Activated CD4-positive, alpha-beta T cell treated with anti-CD3 and anti-CD28 coated beads, Interleukin-2, amount 50 U/mL, for 4 hours (primary cell): ENCODE measurements around the gene MPP1.
A peak's percentile ranks its signal among the peaks of the same experiment; 100 is the strongest.
"Not testable (repeated sequence)": the region's sequence is repeated elsewhere in the genome, so short reads cannot be mapped to it uniquely, and the experiment has no call there.

ENCODE experiments used
- DNase-seq, 2 experiments: peaks; one replicate each; pipeline ENCODE4 v3.0.0-alpha.2; 2020

The MPP1 gene

DNA sequence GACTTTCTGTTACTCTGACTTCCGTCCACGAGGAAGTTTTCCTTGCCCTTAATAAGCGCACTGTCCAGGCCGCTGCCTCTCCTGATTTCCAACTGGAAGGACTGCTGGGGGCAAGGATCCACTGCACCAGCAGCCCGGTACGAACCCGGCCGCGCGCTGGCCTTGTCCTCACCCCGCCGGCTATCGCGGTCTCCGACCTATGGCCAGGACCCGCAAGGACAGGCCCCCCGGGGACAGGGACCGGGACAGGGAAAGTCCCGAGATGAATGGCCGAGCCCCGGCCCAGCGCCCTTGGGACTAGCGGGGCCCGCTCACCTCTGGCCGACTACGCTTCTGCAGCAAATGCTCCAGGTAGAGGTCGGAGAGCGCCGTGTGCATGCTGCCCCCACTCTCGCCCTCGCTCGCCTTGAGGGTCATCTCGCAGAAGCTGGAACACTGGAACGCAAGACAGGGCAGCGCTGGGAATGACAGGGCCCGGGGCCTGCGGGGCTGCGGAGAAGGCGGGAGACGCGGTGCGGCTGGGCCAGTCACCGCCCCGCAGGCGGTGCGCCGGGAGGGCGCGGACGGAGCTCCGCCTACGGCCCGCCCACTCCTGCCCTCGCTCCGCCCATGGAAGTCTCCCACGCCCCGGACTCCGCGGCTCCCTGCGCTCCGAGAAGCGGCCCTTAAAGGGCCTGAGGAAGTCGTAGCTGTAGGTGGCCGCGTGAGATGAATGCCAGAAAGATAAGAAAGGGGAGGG is at the start of gene MPP1:
Gene MPP1, minus strand, starts transcription at position 529 of the 739 bp plus-strand sequence. Its CDS starts 112 bp downstream, at position 417.
- peak; percentile 61 for DNase-seq

DNA sequence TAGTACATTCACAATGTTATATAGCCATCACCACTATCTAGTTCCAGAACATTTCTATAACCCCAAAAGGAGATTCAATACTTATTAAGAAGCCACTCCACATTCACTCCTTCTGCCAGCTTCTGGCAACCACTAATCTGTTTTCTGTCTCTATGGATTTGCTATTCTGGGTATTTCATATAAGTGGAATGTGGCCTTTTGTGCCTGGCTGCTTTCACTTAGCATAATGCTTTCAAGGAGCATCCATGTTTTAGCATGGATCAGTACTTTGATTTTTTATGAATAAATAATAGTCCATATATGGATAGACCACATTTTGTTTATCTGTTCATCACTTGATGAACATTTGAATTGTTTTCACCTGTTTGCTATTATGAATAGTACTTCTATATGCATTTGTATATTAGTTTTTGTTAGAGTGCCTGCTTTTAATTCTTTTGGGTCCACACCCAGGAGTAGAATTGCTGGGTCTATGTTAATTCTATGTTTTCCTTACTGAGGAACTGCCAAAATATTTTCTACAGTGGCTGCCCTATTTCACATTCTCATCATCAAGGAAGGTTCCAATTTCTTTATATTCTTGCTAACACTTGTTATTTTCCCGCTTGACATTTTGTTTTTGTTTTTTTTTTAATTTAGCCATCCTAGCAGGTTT is 45.8 kb upstream of the MPP1 start:
- DNase-seq: no peak

DNA sequence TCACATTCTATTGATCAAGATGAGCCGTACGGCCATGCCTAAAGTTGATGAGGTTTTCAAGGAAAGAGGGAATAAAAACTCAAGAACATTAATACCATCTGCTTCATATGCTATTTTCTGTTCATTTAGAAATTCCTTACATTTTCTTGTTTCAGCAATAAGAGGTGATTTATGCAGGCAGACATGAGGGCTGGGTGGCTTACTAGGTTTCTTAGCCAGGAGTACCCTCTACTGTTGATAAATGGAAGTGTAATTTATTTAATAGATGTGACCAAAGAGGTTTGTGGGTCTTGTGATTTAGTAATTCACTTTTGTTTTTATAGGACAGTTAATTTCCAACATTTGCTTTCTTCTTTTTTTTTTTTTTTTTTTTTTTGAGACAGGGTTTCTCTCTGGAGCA is 35.6 kb upstream of the MPP1 start:
- DNase-seq: no peak

DNA sequence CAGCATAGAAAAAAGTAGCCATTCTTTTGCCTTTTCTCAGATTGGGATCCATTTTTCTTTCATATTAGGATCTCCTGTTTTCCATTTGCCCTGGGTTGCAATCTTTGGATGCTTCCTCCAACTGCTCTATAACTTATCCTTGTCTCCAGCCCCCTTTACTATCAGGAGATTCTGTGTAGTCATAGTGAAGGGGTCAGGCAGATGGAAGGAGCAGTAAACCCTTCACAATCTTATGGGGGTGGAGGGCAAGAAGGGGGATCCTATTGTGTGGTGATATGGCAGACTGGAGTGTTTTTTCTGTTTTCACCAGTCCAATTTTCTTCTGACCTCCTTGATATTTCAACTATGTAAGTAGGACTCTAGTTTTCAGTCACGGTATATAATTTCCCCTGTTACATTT is 30.9 kb upstream of the MPP1 start:
- no peak for DNase-seq

DNA sequence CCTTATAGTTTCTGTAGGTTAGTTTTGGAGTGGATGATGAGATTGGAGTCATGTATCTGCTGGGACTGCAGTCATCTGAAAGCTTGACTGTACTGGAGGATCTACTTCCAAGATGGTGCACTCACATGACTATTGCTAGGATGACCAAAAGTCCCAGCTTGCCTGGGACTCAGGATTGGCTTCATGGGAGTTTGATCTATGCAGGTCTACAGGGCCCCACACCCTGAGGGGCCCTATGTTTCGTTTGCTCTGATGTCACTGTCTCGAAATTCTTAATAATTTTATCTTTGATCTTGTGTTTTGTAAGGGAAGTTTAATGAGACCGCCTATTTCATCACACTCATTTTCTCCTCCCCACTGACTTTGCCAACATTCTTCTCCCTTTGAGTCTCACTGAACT is 29.3 kb upstream of the MPP1 start, which contains the start of gene SMIM9:
Gene SMIM9, minus strand, starts transcription at position 101 of the 400 bp plus-strand sequence. CDS start 3,806 bp downstream, outside the sequence.
- no peak for DNase-seq

DNA sequence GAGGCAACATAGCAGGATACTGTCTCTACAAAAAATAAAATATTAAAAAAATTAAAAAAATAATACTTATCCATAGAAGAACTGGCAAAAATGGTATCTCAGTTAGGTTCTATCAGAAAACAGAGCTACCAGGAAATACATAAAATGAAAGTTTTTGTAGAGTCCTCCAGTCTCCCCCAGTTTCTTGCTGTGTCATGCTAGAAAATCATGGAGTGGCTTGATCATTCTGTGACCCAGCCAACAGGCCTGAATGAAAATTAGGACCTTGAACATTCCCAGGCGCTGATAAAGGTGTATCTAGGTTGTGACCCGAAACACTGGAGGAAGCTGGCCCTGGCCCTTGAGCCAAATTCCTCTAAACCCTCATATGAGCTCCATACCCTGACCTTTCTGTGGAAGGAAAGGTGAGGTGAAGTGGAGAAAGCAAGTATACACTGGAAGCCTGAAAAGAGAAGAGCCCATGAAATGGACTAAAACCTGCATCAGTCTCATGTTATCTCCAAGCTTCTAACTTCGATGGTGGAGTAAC is 28.5 kb upstream of the MPP1 start:
- DNase-seq: no peak

DNA sequence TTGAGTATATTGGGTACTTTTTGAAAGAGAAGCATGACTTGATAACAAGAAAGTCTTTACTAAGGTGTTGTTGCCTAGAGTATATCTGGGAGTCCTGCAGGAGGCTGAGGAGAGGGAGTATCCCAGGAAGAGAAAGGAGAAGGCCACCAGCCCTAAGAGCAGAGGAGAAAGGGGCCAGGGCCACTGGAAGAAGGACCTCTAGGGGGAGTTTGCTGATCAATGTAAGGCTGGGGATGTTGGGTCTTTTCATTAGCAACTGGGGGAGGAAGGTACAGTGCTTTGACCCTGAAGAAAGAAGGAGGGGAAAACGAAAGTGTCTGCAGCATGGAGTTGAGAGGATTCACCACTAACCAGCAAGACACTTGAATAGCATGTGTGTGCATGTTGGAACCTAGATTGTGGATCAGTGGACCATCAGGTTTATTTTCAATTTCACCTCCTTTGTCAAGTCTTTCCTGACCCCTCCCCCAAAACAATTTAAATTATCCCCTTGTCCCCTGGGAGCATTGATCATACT is 24.7 kb upstream of the MPP1 start:
- no peak for DNase-seq

DNA sequence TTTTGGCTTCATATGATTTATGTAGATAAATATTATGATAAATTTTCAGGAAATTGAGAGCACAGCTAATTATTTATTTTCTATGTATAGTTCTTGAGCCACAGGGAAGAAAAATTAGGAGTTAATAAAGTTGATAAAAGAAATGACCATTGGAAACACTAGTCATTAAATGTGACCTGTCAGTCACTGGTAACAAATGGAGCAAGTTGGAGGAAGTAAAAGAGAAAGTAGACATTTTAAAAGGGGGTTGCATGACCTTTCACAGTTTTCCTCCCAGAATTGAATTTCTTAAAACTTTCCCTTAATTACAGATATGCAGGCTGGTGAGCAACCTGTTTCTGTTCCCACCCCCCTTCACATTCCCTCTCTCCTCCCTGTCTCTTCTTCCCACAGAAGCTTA is 23.8 kb upstream of the MPP1 start:
- DNase-seq: no peak

DNA sequence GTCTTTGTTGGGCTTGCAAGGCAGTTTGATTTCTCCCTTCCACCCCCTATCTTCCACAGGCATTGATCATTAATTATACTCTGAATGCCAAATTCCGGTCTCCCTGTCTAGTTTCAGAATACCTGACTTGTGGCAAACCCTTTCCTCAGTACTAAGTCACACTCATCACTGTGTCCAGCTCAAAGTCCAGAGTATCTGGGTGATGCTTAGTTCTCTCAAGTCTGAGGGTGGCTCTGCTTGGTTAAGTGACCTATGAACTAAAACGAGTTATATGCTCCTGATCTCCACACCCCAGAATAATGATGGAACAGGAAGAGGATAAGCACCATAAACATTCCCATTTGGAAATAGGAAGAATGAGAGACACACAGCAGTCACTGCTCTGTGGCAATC is 22.7 kb upstream of the MPP1 start:
- DNase-seq: no peak

DNA sequence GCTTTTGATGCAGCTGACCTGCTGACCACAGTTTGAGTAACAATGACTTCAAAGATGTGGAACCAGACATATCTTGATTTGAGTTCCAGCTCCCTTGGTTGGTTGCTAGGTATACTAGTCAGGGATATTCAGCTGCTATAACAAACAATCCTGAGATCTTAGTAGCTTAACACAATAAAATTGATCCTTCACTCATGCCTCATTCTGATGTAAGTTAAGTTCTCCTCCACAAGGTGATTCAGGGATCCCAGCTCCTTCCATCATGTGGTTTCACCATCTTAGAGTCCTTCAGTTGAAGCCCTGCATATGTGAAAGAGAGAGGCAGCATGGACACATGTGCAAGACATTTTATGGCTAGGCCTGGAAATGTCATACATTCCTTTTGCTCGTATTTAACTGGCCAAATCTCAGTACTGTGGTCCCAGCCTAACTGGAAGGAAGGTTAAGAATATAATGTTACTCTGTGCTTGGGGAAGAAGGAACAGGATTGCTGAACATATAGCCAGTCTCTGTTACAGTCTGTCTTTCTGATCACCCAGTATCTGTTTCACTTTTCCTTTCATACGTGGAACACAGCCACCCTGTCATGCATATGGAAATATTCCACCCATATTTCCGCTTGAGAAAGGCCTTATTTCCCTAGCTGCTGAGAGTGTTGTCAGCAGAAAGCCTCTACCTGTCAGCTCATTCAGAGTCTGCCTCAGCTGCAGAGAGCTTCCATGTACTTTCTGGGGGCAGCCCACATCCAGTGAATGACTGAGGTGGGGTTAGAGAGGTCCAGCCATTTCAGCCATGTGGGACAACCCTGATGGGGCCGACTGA is 22.1 kb upstream of the MPP1 start:
- no peak for DNase-seq

DNA sequence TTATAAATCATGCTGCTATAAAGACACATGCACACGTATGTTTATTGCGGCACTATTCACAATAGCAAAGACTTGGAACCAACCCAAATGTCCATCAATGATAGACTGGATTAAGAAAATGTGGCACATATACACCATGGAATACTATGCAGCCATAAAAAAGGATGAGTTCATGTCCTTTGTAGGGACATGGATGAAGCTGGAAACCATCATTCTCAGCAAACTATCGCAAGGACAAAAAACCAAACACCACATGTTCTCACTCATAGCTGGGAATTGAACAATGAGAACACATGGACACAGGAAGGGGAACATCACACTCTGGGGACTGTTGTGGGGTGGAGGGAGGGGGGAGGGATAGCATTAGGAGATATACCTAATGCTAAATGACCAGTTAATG is 20.3 kb upstream of the MPP1 start:
- not testable (repeated sequence) for DNase-seq

DNA sequence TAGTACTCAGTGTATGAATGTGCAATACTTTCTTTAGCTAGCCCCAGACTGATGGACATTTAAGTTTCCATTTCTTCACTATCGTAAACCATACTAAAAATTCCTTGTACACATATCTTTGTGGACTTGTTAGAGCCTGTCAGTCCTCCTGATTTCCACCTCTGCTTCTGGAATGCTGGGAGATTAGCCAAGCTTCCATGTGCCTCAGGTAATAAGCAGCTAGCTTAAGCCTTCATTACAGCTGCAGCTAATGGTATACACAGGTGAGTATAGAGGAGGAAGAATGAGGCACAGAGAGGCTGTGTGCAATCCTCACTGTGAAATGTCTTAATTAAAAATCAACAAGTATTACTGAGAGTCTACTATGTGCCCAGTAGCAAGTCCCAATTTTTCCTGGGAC is 19.4 kb upstream of the MPP1 start:
- DNase-seq: no peak

DNA sequence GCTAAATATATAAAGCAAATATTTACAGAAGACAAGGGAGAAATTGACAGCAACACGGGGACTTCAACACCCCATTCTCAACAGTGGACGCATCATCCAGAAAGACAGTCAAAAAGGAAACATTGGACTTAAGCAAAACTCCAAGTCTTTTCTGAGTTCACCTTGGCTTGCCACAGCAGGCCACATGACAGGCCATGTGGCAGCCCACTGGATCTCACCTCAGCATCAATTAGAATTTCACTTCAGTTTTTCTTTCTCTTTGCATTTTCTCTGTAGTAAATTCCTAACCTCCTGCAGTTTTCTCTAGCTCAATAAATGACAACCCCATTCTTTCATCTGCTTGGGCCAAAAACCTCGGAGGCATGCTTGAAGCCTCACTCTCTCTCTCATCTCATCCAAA is 16.7 kb upstream of the MPP1 start:
- DNase-seq: no peak

DNA sequence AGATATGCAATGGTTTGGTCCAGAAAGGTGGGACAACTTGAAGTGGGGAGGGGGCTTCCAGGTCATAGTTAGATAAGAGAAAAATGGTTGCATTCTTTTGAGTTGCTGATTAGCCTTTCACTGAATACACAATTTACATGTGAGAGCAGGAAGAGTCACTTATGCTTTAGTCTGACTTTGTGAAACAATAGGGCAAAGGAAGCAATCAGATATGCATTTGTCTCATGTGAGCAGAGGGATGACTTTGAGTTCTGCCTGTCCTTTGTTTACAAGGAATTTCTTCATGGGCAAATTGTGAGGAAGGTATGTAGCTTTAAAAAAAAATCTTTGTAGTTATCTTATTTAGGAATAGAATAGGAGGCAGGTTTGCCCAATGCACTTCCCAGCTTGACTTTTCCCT is 16.2 kb upstream of the MPP1 start:
- no peak for DNase-seq

DNA sequence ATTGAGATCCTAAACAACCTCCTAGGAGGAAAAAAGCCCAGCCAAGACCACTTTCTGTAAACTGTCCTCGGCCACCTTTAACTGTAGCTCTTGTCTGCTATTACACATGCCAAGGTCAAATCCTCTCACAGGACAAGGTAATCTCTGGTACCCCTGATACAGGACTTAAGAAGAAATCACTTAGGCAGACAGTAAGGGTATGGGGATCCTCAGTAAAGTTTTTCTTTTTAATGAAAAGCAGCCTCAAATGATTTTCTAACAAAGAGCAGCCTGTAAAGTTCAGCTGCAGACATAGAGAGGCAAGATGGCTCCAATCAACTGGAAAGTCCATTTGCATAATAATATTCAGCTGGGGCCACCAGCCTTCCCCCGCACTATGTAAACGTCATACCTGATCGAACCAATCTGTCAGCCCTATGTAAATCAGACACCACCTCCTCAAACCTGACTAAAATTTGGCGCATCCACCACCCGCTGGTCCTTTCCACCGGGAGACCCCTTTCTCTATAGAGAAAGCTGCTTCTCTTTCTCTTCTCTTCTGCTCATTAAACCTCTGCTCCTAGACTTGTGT is 14.6 kb upstream of the MPP1 start:
- DNase-seq: no peak

DNA sequence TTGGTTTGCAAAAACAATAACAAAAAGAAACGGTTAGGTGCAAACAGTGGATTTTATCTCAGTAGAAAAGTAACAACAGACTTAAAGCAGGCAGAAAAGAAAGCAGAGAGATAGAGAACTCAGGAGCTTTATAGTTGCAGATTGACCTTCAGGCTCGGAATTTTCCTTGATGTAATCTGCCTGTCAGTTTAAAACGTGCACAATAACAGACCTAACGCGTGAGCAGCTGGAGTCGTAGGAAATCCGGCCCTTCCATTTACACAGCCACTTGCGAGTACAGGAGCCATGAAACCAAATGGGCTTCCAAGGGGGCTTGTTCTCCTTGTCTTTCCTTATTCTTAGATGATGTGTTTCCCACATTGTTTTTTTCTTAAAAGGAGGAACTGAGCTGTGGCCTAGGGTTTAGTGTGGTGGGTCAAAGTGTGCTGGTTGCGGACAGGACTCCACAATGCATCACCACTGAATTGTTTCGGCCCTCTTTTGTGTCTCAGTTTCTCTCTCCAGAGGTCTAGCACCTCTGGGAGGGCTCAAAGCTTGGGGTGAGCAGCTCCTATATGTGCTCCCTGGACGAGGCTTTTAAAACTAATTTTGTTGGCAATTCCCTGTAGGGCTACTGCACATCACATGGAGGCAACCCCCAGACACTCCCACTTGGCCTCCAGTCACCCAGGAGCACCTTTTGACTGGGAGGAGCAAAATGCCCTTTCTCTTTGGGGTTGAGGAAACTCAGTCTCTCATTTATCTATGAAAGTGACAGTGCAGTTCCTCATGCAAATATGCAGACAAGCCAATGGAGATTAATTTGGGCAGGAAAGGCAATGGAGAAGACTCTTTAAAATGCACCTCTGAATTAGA is 13.9 kb upstream of the MPP1 start:
- no peak for DNase-seq

DNA sequence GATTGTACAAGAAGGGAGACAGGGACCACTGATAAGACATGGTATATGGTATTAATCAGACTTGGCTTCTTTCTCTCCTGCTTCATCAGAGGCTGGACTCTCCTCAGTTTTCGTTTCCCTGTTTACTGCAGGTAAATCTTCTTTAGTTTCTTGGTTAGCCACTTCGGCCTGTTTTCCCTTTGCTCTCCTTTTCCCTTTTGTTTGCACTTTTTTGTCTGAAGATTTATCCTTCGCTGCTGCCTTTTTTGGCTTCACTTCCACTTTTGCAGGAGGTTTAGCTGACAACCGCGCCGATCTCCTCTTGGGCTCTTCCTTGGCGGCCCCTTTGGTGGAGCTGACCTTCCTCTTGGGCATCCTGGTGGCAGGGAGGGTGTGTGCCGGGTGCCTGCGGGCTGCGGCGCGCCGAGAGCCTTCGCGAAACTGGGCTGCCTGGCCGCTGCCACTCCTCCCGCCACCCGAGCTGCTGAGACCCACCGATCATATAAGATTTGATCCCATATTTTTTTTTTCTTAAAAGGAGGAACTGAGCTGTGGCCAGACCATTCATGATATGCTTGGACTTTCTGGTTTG is 11.8 kb upstream of the MPP1 start:
- not testable (repeated sequence) for DNase-seq

DNA sequence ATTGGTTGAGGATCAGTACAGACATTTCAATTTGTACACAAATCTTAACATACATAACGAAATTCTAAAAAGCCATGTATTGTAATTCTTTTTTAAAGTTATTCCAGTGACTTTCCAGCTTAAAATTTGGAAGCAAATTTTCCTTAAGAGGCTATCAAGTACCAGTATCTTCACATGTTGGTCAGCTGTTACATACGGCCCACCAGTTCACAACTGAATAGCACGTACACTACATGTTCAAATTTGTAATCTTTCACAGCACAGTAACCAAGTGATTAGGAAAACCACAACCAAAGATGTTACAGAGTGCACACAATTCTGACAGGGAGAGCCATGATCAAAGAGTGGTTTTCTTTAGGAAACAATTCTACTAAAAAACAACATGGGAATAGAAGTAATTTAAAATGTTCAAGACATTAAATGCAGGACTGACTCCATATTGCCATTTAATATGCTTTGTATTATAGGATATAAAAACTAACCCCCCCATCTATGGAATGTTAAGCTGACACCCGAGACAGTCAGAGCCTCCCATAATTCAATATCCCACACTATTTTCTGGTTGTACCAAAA is 11.1 kb upstream of the MPP1 start:
- DNase-seq: not testable (repeated sequence)

DNA sequence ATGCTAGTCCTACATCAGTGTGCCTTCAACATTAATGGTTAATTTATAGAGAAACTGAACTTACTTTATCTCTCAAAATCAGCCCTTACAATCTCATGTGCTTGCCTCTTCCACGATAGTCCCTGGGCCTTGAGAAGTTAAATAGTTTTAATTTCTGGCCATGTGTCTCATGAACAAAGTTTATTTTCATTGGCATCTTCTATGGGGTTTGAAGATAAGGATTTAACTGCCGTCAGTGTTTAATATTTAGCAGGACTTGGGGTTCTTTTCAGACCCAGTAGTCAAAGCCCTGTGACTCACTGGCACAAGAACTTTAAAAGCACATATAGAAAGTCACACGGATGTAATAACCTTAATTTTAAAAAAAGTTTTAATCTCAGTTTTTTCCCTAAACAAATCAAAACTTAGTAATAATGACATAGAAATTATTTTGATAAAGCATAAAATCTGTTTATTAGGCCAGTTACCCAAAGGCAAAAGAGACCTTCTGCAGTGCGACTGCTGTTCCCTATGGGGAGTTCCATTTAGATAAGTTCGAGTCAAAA is 10.1 kb upstream of the MPP1 start:
- DNase-seq: no peak

DNA sequence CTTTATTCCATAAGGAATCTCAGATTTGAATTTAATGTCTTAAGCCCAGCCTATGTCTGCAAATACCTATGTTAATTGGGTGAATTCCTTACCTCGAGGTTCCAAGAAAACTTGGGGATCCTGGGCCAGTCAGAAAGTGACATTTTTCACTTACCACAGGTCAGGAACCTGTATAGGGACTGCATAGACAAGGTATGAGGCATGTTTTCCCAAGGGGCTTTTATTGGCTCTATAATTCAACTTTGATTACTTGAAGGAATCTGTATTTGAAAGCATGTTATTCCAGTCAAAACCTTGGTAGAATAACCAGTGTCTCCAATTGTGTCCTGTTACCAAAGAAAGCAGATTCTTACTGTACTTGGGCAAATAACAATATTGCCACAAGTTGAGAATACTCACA is 8.5 kb upstream of the MPP1 start:
- DNase-seq: no peak
